BJ (cell line): ENCODE data around the gene RAMP1. TPM values are rescaled to one million over a fixed set of nuclear protein-coding genes. Genes with fewer than 3 reads are reported as not detected.

ENCODE experiments used
- CTCF ChIA-PET: fragments of 350-600 bp; formaldehyde crosslinking; extraction: SDS; loops from one replicate; lab custom pipeline; 2021; ENCODE audit warnings: antibody characterized with exemption, inconsistent platforms; lab: Yijun Ruan, JAX
- POLR2A ChIA-PET: fragments of 300-600 bp; sonication (Branson Sonifier 250); formaldehyde crosslinking; extraction: SDS; loops from one replicate; lab custom pipeline; 2021; ENCODE audit warnings: antibody characterized with exemption; lab: Charles Lee
- DNase-seq: peaks from one replicate; pipeline ENCODE4 v3.0.0-alpha.2; 2011; ENCODE audit warnings: low read depth
- H3K27me3 ChIP-seq: 2 replicates; pipeline ENCODE4 v1.6.0; 2011; ENCODE audit warnings: low read length; ENCODE audit not compliant: control insufficient read depth, insufficient read depth
- H3K36me3 ChIP-seq: 2 replicates; pipeline ENCODE4 v1.5.1; 2011; ENCODE audit warnings: low read length; ENCODE audit not compliant: control insufficient read depth, insufficient read depth
- H3K4me3 ChIP-seq: 2 replicates; pipeline ENCODE4 v1.5.1; 2011; ENCODE audit warnings: low read depth, mild to moderate bottlenecking, control low read depth, low read length
- polyA plus RNA-seq: library from polyadenylated mRNA; depleted of rRNA; stranded (reverse); fragments of >200 nt; gene quantifications from 2 replicates; pipeline ENCODE4 v1.2.3, GENCODE V29; 2011
- TF ChIP-seq, protein P1 (sequence below): IDR thresholded peaks from 2 replicates; pipeline ENCODE4 v1.5.1; 2011; ENCODE audit warnings: low read depth, mild to moderate bottlenecking, control low read depth, inconsistent platforms, low read length, moderate library complexity; ENCODE audit not compliant: insufficient read depth

RAMP1 gene
- polyA plus RNA-seq, 1 experiment = 10.8 TPM

- POLR2A ChIA-PET = interaction anchor here (0.7 kb wide), 1 partner anchor 207 kb away, joined by 5 read pairs; no protein-coding TSS in a partner anchor
- no peak for DNase-seq
- Histone ChIP-seq H3K36me3 (no peaks in the 10 kb centered on the region), H3K27me3 (no peaks in the 10 kb centered on the region), H3K4me3 (no peak overlapping the region)
- TF ChIP-seq, protein P1, sequence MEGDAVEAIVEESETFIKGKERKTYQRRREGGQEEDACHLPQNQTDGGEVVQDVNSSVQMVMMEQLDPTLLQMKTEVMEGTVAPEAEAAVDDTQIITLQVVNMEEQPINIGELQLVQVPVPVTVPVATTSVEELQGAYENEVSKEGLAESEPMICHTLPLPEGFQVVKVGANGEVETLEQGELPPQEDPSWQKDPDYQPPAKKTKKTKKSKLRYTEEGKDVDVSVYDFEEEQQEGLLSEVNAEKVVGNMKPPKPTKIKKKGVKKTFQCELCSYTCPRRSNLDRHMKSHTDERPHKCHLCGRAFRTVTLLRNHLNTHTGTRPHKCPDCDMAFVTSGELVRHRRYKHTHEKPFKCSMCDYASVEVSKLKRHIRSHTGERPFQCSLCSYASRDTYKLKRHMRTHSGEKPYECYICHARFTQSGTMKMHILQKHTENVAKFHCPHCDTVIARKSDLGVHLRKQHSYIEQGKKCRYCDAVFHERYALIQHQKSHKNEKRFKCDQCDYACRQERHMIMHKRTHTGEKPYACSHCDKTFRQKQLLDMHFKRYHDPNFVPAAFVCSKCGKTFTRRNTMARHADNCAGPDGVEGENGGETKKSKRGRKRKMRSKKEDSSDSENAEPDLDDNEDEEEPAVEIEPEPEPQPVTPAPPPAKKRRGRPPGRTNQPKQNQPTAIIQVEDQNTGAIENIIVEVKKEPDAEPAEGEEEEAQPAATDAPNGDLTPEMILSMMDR = no peak
- CTCF ChIA-PET = interaction anchor here (1.2 kb wide), 1 partner anchor 43 kb away, joined by 3 read pairs; no protein-coding TSS in a partner anchor
Measured at GRCh38 chr2:237879991-237880560, 20.7 kb downstream of the RAMP1 start.

DNA sequence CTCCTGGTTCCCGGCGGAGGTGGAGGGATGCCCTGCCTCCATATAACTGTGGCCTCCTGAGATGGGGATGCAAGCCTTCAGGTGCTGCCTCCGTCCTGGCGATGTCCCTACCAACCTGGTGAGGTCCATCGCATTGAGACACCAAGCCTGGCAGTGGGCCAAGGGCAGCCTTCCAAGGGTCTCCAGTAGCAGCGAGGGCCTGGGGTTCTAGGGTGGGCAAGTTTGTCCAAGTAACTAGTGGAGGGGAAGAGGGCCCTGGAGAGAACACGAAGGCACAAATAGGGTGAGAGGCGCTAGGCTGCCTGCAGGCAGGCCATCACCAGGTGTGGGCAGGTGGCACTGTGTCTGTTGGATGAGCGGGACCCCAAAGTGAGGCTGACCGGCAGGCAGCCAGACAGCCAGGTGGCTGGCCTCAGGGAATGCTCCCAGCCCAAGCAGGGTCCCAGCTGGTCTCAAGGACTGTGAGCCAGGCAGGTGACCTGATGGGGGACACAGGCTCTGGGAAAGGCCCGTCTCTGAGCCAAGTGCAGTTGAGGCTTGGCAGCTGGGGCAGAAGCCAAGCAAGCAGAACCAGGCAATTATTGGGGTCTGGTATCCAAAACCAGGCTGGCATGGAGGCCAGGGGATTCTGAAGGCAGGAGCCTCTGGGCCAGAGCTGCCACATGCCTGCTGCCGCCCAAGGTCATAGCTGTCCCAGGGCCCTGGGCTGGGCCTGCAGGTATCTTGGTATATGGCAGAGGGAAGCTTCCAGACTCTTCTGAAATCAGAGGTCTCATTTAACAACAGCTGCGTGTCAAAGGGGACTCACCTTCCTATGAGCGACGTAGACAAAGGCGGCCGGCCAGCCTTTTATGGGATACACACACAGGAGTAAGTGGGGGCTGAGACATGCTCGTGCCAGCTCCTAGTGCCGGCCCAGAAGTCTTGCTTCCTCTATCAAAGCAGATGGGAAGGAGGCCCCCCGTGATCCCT, 23.4 kb downstream of the RAMP1 start:
- TF ChIP-seq, protein P1 = no peak
- POLR2A ChIA-PET = no interaction called here

GRCh38 chr2:237883951-237884446, 24.6 kb downstream of the RAMP1 start:
- CTCF ChIA-PET = interaction anchor here (1.2 kb wide), 1 partner anchor 26 kb away, joined by 3 read pairs; no protein-coding TSS in a partner anchor
- Histone ChIP-seq H3K4me3 (no peak overlapping the region), H3K27me3 (no peaks in the 10 kb centered on the region), H3K36me3 (no peaks in the 10 kb centered on the region)
- POLR2A ChIA-PET = no interaction called here
- TF ChIP-seq, protein P1 = no peak
- no peak for DNase-seq

More for the DNA sequence above, 23.4 kb downstream of the RAMP1 start:
- Histone ChIP-seq H3K36me3 (no peaks in the 10 kb centered on the region), H3K27me3 (no peaks in the 10 kb centered on the region), H3K4me3 (no peak overlapping the region)
- CTCF ChIA-PET = interaction anchor here (1.3 kb wide), 1 partner anchor 15 kb away, joined by 4 read pairs; no protein-coding TSS in a partner anchor
- no peak for DNase-seq

- no peak for DNase-seq
- ChIA-PET CTCF (interaction anchor here (1.2 kb wide), 1 partner anchor 26 kb away, joined by 3 read pairs; no protein-coding TSS in a partner anchor), POLR2A (no interaction called here)
- H3K36me3 ChIP-seq = no peaks in the 10 kb centered on the region
- TF ChIP-seq, protein P1 = no peak
- H3K27me3 ChIP-seq = no peaks in the 10 kb centered on the region
- H3K4me3 ChIP-seq = no peak overlapping the region
Measured at GRCh38 chr2:237884681-237885080, 25.3 kb downstream of the RAMP1 start.
